PC-9 (cell line): Measurements from ENCODE around the gene PRDM4. TPM values are rescaled to one million over a fixed set of nuclear protein-coding genes. Genes with fewer than 3 reads are reported as not detected.

Experiments used
- BruUV-seq: library from RNA; stranded (reverse); fragments of 400-500 nt; replicated peaks from 2 replicates; lab custom pipeline; 2021; lab: Mats Ljungman, UMichigan
- CTCF ChIA-PET: fragments of 300-600 bp; sonication (Branson Sonifier 250); formaldehyde crosslinking; loops from one replicate; lab custom pipeline; 2022; ENCODE audit warnings: antibody characterized with exemption; lab: Charles Lee
- POLR2A ChIA-PET: fragments of 300-600 bp; sonication (Branson Sonifier 250); formaldehyde crosslinking; loops from one replicate; lab custom pipeline; 2022; ENCODE audit warnings: antibody characterized with exemption; ENCODE audit not compliant: unreplicated experiment; lab: Charles Lee
- DNase-seq, 2 experiments: peaks; one replicate each; pipeline versions ENCODE4 v3.0.0 to v3.0.0-alpha.2; 2015 to 2022; ENCODE audit warnings: mixed read lengths in 1 of 2
- H2AFZ ChIP-seq: fragments of 200-600 bp; sonication (generic); 2 replicates; pipeline ENCODE4 v1.8.1; 2017; ENCODE audit warnings: antibody characterized with exemption
- H3F3A ChIP-seq: fragments of 200-600 bp; sonication (generic); 2 replicates; pipeline ENCODE4 v1.8.1; 2017; ENCODE audit warnings: antibody characterized with exemption, mild to moderate bottlenecking, low read depth; ENCODE audit not compliant: insufficient read depth
- H3K27ac ChIP-seq: fragments of 200-600 bp; sonication (generic); 2 replicates; pipeline ENCODE4 v1.6.1; 2016; ENCODE audit warnings: mixed run types
- H3K27me3 ChIP-seq: fragments of 200-600 bp; sonication (generic); 2 replicates; pipeline ENCODE4 v1.6.1; 2016; ENCODE audit warnings: low read depth, mixed run types; ENCODE audit not compliant: insufficient read depth
- H3K36me3 ChIP-seq: fragments of 200-600 bp; sonication (generic); 2 replicates; pipeline ENCODE4 v1.6.1; 2016; ENCODE audit warnings: low read depth, mixed run types
- H3K4me1 ChIP-seq: fragments of 200-600 bp; sonication (generic); replicated peaks from 2 replicates; pipeline ENCODE4 v1.6.1; 2016; ENCODE audit warnings: mixed run types; ENCODE audit not compliant: insufficient read depth
- H3K4me2 ChIP-seq: fragments of 200-600 bp; sonication (generic); 2 replicates; pipeline ENCODE4 v1.6.1; 2017; ENCODE audit warnings: mixed run types
- H3K4me3 ChIP-seq: fragments of 200-600 bp; sonication (generic); 2 replicates; pipeline ENCODE4 v1.6.1; 2016; ENCODE audit warnings: mixed run types
- H3K79me2 ChIP-seq: fragments of 200-600 bp; sonication (generic); 2 replicates; pipeline ENCODE4 v1.6.1; 2017; ENCODE audit warnings: low read depth, mixed run types
- H3K9me2 ChIP-seq: fragments of 200-600 bp; sonication (generic); 2 replicates; pipeline ENCODE4 v1.8.1; 2017; ENCODE audit warnings: mild to moderate bottlenecking; ENCODE audit not compliant: insufficient read depth
- H3K9me3 ChIP-seq: fragments of 200-600 bp; sonication (generic); 2 replicates; pipeline ENCODE4 v1.8.1; 2016; ENCODE audit warnings: low read depth; ENCODE audit not compliant: insufficient read depth
- H4K20me1 ChIP-seq: fragments of 200-600 bp; sonication (generic); 2 replicates; pipeline ENCODE4 v1.8.1; 2017; ENCODE audit not compliant: insufficient read depth
- CTCF ChIP-seq: fragments of 200-600 bp; sonication (generic); conservative IDR thresholded peaks from 2 replicates; pipeline ENCODE4 v1.6.1; 2017; ENCODE audit warnings: mixed run types, antibody characterized with exemption, mild to moderate bottlenecking, moderate library complexity
- EZH2 ChIP-seq: fragments of 200-600 bp; sonication (generic); IDR thresholded peaks from 2 replicates; pipeline ENCODE4 v1.8.0; 2017; ENCODE audit warnings: antibody characterized with exemption, low read depth
- intact Hi-C: fragments of 100-400 bp; cut with micrococcal nuclease; formaldehyde crosslinking; loops from one replicate; pipeline ENCODE4 v1.10.0; 2022; ENCODE audit not compliant: unreplicated experiment
- total RNA-seq: library from RNA; stranded (reverse); gene quantifications from 2 replicates; pipeline ENCODE4 v1.2.3, GENCODE V29; 2021

The PRDM4 gene
- total RNA-seq, 1 experiment from 2014 or later = 21.6 TPM

GRCh38 chr12:107782067-107782466, 21.1 kb upstream of the PRDM4 start:
- no peaks in the 10 kb centered on the region for H3K79me2 ChIP-seq
- intact Hi-C loops = no loop called here
- H3K9me2 ChIP-seq = no peaks in the 10 kb centered on the region
- no peak overlapping the region for H2AFZ ChIP-seq
- no peak overlapping the region for H3K27ac ChIP-seq
- ChIA-PET POLR2A (no interaction called here), CTCF (interaction anchor here (0.8 kb wide), 1 partner anchor 106 kb away, joined by 6 read pairs; no protein-coding TSS in a partner anchor)
- H3K9me3 ChIP-seq = no peaks in the 10 kb centered on the region
- no peak overlapping the region for H3K4me2 ChIP-seq
- no peaks in the 10 kb centered on the region for H3K36me3 ChIP-seq
- H4K20me1 ChIP-seq = no peaks in the 10 kb centered on the region
- TF ChIP-seq EZH2 (no peak), CTCF (no peak)
- DNase-seq = no peak
- BruUV-seq = no TSS peak
- no peaks in the 10 kb centered on the region for H3F3A ChIP-seq
- peaks cover 84% of the 10 kb centered on the region for H3K27me3 ChIP-seq
- no peaks in the 10 kb centered on the region for H3K4me1 ChIP-seq
- H3K4me3 ChIP-seq = no peak overlapping the region

DNA sequence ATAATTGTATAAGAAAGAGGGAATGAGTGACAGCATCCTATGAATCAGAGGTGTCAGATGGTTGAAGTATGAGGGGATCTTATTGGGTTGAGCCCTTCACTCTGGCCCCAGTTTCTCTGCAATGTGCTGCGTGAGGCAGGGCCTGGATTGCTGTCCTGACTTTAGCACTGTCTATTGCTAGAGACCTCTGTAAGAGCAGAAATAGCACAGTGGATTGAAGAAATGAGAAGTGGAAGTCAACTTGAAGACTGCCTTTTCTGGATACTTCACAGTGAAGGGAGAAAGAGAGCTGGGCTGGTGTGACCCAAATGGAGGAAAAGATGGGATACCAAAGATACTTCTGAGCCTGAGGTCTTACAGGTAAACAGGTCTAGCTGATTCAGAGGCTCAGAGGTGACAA, 19.4 kb upstream of the PRDM4 start:
- intact Hi-C loops = no loop called here
- no peak for DNase-seq
- no peaks in the 10 kb centered on the region for H4K20me1 ChIP-seq
- H3K79me2 ChIP-seq = no peaks in the 10 kb centered on the region
- H3F3A ChIP-seq = no peaks in the 10 kb centered on the region
- ChIA-PET CTCF (interaction anchor here (0.5 kb wide), 1 partner anchor 64 kb away, joined by 5 read pairs; no protein-coding TSS in a partner anchor), POLR2A (no interaction called here)
- no peak overlapping the region for H3K4me3 ChIP-seq
- no peak overlapping the region for H3K4me2 ChIP-seq
- H3K27ac ChIP-seq = no peak overlapping the region
- TF ChIP-seq CTCF (no peak), EZH2 (no peak)
- no peaks in the 10 kb centered on the region for H3K9me3 ChIP-seq
- no peaks in the 10 kb centered on the region for H3K4me1 ChIP-seq
- H3K36me3 ChIP-seq = no peaks in the 10 kb centered on the region
- BruUV-seq = no TSS peak
- H2AFZ ChIP-seq = no peak overlapping the region
- H3K27me3 ChIP-seq = peaks cover 84% of the 10 kb centered on the region
- no peaks in the 10 kb centered on the region for H3K9me2 ChIP-seq

- Histone ChIP-seq H3K79me2 (no peaks in the 10 kb centered on the region), H3K4me1 (no peaks in the 10 kb centered on the region), H3K9me3 (no peaks in the 10 kb centered on the region), H4K20me1 (no peaks in the 10 kb centered on the region), H3K27me3 (peaks cover 83% of the 10 kb centered on the region), H2AFZ (no peak overlapping the region), H3K9me2 (no peaks in the 10 kb centered on the region), H3K36me3 (no peaks in the 10 kb centered on the region), H3F3A (no peaks in the 10 kb centered on the region), H3K4me3 (no peak overlapping the region), H3K4me2 (no peak overlapping the region), H3K27ac (no peak overlapping the region)
- intact Hi-C loops = no loop called here
- no peak for DNase-seq
- ChIA-PET POLR2A (no interaction called here), CTCF (no interaction called here)
- BruUV-seq = no TSS peak
- TF ChIP-seq EZH2 (no peak), CTCF (no peak)
Measured at GRCh38 chr12:107779077-107779831, 18.3 kb upstream of the PRDM4 start.
